Natural killer cell (primary cell): ENCODE results near the gene CGNL1. TPM values are rescaled to one million over a fixed set of nuclear protein-coding genes. Genes with fewer than 3 reads are reported as not detected.

Experiments
- ATAC-seq, 3 donors: fragments of 150-1000 bp in 2 of 3; fragments of 200-7000 bp in 1 of 3; cut with Tn5 transposase; 1 replicate in 1 of 3; 2 replicates in 2 of 3; pipeline ENCODE4 v1.10.0; 2021; ENCODE audit warnings: mild to moderate bottlenecking in 2 of 3, moderate library complexity in 2 of 3
- DNase-seq, 2 donors: peaks; one replicate each; pipeline versions ENCODE4 v3.0.0 to v3.0.0-alpha.2; 2013 to 2021; ENCODE audit warnings: mixed read lengths in 1 of 2
- H3K27ac ChIP-seq: one replicate; pipeline ENCODE4 v1.5.1; 2013; ENCODE audit warnings: mild to moderate bottlenecking, low read length
- H3K27me3 ChIP-seq: one replicate; pipeline ENCODE4 v1.6.1; 2013; ENCODE audit warnings: low read length; ENCODE audit not compliant: control insufficient read depth, insufficient read depth
- H3K36me3 ChIP-seq: one replicate; pipeline ENCODE4 v1.6.1; 2013; ENCODE audit warnings: low read length; ENCODE audit not compliant: control insufficient read depth, insufficient read depth
- H3K4me1 ChIP-seq: one replicate; pipeline ENCODE4 v1.6.1; 2013; ENCODE audit warnings: low read length; ENCODE audit not compliant: control insufficient read depth, insufficient read depth
- H3K4me3 ChIP-seq: one replicate; pipeline ENCODE4 v1.5.1; 2013; ENCODE audit warnings: low read length
- H3K9me3 ChIP-seq: one replicate; pipeline ENCODE4 v1.6.1; 2013; ENCODE audit warnings: low read length; ENCODE audit not compliant: control insufficient read depth, insufficient read depth
- H3K27ac Mint-ChIP-seq, 2 donors: one replicate each; pipeline ENCODE4 v1.8.0; 2022; ENCODE audit warnings: mild to moderate bottlenecking in 2 of 2, mixed read lengths in 2 of 2, moderate library complexity in 1 of 2
- H3K27me3 Mint-ChIP-seq, 2 donors: one replicate each; pipeline ENCODE4 v1.8.0; 2022; ENCODE audit warnings: low read depth in 2 of 2, mixed read lengths in 2 of 2
- H3K36me3 Mint-ChIP-seq: one replicate; pipeline ENCODE4 v1.8.0; 2022; ENCODE audit warnings: mixed read lengths
- H3K4me1 Mint-ChIP-seq, 2 donors: one replicate each; pipeline ENCODE4 v1.8.0; 2022; ENCODE audit warnings: mixed read lengths in 2 of 2
- H3K4me3 Mint-ChIP-seq: one replicate; pipeline ENCODE4 v1.8.0; 2022; ENCODE audit warnings: mild to moderate bottlenecking, moderate library complexity, mixed read lengths
- H3K9me3 Mint-ChIP-seq, 2 donors: one replicate each; pipeline ENCODE4 v1.8.0; 2022; ENCODE audit warnings: mixed read lengths in 2 of 2
- WGBS: methylation state at CpG from one replicate; pipeline ENCODE4 v1.1.7; 2013; ENCODE audit warnings: missing lambda C conversion rate; ENCODE audit not compliant: insufficient coverage; 5-methylcytosine and 5-hydroxymethylcytosine counted together
- intact Hi-C: fragments of 100-400 bp; cut with micrococcal nuclease; formaldehyde crosslinking; loops from one replicate; pipeline ENCODE4 v1.14.2; 2022
- total RNA-seq, 4 donors: library from RNA; stranded (reverse); fragments of 120-200 nt in 1 of 4; gene quantifications; one replicate each; pipeline versions ENCODE4 v1.2.3 to v1.2.4, GENCODE V29; 2013 to 2022
- TF ChIP-seq, protein P1 (sequence below): fragments of 200-600 bp; IDR thresholded peaks from one replicate; pipeline ENCODE4 v1.8.0; 2022; ENCODE audit warnings: antibody characterized with exemption

The CGNL1 gene
- total RNA-seq, 3 donors from 2014 or later (not counting 1 experiment from before 2014, with no cell fraction given), result not detected

DNA sequence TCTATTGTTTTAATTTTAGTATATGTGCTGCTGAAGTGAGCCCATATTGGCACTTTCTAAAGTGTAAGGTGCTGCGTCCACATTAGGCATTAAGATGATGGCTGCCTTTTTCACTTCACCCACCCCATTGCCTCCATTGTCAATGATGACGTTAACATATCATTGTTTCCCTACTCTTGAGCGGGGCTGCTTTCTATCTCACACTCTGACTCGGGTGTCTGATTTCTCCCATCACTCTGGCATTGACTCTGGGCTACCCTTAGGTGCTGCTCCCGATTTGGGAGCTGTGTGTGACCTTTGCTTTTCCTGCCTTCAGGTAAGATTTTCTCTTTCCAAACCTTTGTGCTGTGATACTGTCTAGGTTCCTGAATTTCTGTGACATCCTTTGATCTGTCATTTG lies 28.8 kb downstream of the CGNL1 start:
- Mint-ChIP-seq H3K27ac (no peak overlapping the region), H3K4me3 (no peak overlapping the region), H3K36me3 (no peaks in the 10 kb centered on the region), H3K4me1 (no peaks in the 10 kb centered on the region), H3K27me3 (no peaks in the 10 kb centered on the region), H3K9me3 (no peaks in the 10 kb centered on the region)
- DNase-seq (no peak), ATAC-seq (no peak)
- no peak overlapping the region for H3K27ac ChIP-seq
- WGBS, result 67% methylated on average over 5 of the region's 5 CpGs
- no peaks in the 10 kb centered on the region for H3K9me3 ChIP-seq
- H3K27me3 ChIP-seq, result no peaks in the 10 kb centered on the region
- H3K36me3 ChIP-seq, result no peaks in the 10 kb centered on the region
- no peaks in the 10 kb centered on the region for H3K4me1 ChIP-seq
- no peak overlapping the region for H3K4me3 ChIP-seq
- intact Hi-C loops, result no loop called here
- TF ChIP-seq, protein P1, sequence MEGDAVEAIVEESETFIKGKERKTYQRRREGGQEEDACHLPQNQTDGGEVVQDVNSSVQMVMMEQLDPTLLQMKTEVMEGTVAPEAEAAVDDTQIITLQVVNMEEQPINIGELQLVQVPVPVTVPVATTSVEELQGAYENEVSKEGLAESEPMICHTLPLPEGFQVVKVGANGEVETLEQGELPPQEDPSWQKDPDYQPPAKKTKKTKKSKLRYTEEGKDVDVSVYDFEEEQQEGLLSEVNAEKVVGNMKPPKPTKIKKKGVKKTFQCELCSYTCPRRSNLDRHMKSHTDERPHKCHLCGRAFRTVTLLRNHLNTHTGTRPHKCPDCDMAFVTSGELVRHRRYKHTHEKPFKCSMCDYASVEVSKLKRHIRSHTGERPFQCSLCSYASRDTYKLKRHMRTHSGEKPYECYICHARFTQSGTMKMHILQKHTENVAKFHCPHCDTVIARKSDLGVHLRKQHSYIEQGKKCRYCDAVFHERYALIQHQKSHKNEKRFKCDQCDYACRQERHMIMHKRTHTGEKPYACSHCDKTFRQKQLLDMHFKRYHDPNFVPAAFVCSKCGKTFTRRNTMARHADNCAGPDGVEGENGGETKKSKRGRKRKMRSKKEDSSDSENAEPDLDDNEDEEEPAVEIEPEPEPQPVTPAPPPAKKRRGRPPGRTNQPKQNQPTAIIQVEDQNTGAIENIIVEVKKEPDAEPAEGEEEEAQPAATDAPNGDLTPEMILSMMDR, result no peak

DNA sequence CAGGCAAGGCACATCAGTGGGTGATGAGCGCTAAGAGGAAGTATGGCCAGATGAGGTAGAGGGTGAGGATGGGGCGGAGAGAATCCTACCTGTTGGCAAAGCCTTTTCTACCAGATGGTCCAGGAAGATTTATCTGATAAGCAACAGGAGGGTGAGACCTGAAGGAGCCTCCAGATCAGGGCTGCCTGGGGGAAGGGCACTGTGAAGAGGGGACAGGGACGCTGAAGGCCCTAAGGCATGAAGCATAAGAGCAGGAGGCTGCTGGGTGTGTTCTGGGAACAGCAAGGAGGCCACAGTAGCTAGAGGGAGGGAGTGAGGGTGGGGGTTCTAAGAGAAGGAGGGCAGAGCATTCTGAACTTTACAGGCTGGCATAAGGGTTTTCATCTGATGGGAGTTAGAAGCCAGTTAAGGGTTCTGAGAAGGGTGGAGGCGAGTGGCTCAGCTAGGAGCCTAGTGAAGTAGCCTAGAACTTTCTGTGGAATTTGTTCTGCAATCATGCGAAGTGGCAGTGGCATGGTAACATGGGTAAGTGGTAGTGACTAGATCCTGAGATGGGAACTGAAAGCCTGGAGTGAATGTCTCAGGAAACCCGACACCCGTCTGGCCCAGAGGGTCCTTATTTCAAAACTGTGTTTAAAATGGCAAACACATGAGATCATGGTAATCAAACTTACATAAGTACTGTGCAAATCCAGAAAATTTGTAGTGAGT lies 29.9 kb downstream of the CGNL1 start:
- H3K4me3 Mint-ChIP-seq, result no peak overlapping the region
- intact Hi-C loops, result no loop called here
- WGBS, result 87% methylated on average over 6 of the region's 7 CpGs

DNA sequence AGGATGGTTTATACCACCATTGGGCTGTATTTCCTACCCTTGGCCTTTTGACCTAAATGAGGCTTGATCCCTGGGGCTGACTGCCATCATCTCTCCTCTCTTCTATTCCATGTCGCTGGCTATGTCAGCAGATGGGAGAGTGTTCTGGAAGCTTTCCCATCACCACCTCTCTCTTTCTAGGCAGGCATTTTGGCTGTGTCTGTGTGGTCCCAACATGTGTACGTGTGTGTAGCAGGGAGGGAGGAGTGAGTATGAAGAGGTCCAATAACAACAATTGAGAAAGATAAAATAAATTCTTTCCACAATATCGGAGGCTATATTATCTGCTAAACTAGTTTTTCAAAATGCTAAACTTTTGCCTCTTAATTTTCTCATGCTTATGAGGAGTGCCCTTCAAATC lies 34.1 kb downstream of the CGNL1 start:
- H3K9me3 ChIP-seq, result no peaks in the 10 kb centered on the region
- intact Hi-C loops, result no loop called here
- Mint-ChIP-seq H3K36me3 (no peaks in the 10 kb centered on the region), H3K4me1 (no peaks in the 10 kb centered on the region), H3K27me3 (peaks cover 0 to 5% of the 10 kb centered on the region in 2 donors), H3K4me3 (no peak overlapping the region), H3K9me3 (no peaks in the 10 kb centered on the region), H3K27ac (no peak overlapping the region)
- H3K27me3 ChIP-seq, result no peaks in the 10 kb centered on the region
- TF ChIP-seq, protein P1, result no peak
- H3K4me1 ChIP-seq, result no peaks in the 10 kb centered on the region
- no peak overlapping the region for H3K4me3 ChIP-seq
- ATAC-seq (no peak), DNase-seq (no peak)
- H3K27ac ChIP-seq, result no peak overlapping the region
- no peaks in the 10 kb centered on the region for H3K36me3 ChIP-seq
- WGBS, result no CpG with 5 or more reads among the region's 3 CpGs

More for the DNA sequence above, 29.9 kb downstream of the CGNL1 start:
- no peaks in the 10 kb centered on the region for H3K4me1 ChIP-seq
- Mint-ChIP-seq H3K4me1 (no peaks in the 10 kb centered on the region), H3K27ac (no peak overlapping the region), H3K36me3 (no peaks in the 10 kb centered on the region), H3K9me3 (no peaks in the 10 kb centered on the region), H3K27me3 (no peaks in the 10 kb centered on the region)
- H3K27me3 ChIP-seq, result no peaks in the 10 kb centered on the region
- TF ChIP-seq, protein P1, result no peak
- no peak for ATAC-seq
- no peak overlapping the region for H3K4me3 ChIP-seq
- H3K36me3 ChIP-seq, result no peaks in the 10 kb centered on the region
- H3K9me3 ChIP-seq, result no peaks in the 10 kb centered on the region
- H3K27ac ChIP-seq, result no peak overlapping the region
- DNase-seq, result no peak
